Prostate gland (tissue), 1 donor: ENCODE measurements around the gene CMKLR1.

Experiments used
- POLR2A ChIP-seq: fragments of 450-650 bp; IDR thresholded peaks from one replicate; pipeline ENCODE4 v1.6.1; 2016; ENCODE audit warnings: antibody characterized with exemption, mild to moderate bottlenecking
- POLR2AphosphoS5 ChIP-seq: sonication (generic); formaldehyde crosslinking; IDR thresholded peaks from one replicate; pipeline ENCODE4 v1.6.1; 2017; ENCODE audit warnings: antibody characterized with exemption

GRCh38 chr12:108248011-108248410 is 91.1 kb downstream of the CMKLR1 start:
- TF ChIP-seq POLR2A (no peak), POLR2AphosphoS5 (no peak)
